ENCODE data around the gene TMEM108.

TMEM108 gene

DNA sequence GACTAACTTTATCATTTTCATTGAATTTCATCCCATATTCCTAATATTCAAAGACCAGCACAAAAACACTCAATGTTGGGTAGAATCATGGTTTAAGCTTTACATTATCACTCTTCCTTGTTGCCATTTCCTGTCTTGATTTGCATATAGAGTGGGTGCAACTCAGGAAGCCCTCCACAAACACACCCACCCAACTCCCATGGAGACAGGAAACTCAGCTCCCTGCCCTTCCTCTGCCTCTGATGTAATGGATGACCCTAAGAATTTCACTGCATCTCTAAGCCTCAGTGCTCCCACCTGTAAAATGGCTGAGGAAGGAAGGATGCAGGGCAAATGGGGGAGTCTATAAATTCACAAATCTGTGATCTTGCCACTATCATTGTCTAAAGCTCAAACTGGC is 263.5 kb downstream of the TMEM108 start:
- in situ Hi-C loops (cut with HindIII; ENCODE audit: low sequenced_read_pairs), result no loop called here

DNA sequence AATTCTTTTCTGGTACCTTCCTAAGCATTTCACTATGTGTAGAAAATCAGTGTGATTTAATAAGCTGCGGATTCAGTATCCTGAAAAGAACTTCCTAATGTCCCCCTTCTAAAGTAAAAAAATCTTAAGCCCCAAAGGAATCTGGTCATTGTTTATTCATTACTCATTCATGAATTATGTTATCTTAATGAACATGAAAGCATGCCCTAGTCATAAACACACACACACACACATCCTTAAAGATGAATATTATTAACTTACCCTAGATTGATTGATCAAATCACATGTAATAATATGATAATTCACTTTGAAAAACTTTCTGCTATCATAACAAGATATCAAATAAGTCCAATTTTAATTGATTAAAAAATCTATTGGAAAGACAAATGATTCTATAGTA is 265.2 kb downstream of the TMEM108 start:
- in situ Hi-C loops (cut with HindIII; ENCODE audit: low sequenced_read_pairs), result no loop called here

DNA sequence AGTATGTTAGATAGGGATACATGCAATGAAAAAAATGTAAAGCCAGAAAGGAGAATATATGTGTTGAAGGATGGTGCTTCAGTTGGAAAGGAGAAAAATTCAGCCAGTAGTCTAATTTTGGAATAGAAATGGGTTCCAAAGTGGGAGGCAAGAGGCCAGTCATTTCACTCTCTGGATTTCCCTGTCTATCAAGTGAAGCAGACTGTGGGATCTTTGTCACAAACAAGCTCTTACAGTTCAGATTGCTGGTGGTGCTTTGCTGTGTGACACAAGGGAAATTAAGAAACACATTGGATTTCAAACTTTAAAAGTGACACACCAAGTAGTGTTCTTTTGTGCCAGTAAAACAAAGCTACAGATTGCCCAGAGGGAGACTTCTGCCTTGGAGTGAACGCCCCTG is 279.7 kb downstream of the TMEM108 start:
- in situ Hi-C loops (cut with HindIII; ENCODE audit: low sequenced_read_pairs), result no loop called here

DNA sequence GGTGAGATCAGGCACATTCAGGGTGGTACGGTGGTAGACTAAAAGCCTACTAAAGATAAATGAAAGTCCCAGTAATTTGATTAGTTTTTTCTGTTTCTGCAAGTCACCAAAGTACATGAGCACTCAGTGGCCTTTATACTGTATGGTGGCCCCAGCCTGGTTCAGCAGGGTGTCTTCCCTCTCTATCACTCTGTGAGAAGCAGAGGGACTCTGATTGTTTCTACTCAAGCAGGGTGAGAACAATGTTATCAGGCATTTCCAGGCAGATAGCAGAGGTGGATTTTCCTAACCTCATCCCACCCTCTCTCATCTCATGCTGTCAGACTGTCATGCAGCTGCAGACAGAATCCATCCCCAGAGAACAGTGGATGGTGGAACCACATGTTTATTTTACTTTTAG is 290.2 kb downstream of the TMEM108 start:
- in situ Hi-C loops (cut with HindIII; ENCODE audit: low sequenced_read_pairs), result no loop called here

DNA sequence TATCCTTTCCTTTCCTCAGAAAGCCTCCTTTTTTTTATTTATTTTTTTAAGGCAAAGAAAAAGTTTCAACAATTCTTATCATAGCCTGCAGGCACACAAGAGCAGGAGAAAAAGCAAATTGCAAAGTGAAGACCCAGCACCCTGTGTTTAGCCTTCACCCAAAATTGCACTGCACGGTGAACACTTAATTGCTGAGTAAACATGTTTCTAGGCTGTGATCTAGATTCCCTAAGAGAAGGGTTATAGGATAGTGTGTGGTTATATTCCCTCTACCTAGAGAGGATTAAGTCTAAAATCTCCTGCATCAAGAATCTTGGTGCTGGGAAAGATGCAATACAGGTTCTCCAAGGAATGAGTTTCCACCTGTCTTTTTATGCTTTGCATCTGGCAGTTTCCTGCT is 291.4 kb downstream of the TMEM108 start:
- in situ Hi-C loops (cut with HindIII; ENCODE audit: low sequenced_read_pairs), result no loop called here

DNA sequence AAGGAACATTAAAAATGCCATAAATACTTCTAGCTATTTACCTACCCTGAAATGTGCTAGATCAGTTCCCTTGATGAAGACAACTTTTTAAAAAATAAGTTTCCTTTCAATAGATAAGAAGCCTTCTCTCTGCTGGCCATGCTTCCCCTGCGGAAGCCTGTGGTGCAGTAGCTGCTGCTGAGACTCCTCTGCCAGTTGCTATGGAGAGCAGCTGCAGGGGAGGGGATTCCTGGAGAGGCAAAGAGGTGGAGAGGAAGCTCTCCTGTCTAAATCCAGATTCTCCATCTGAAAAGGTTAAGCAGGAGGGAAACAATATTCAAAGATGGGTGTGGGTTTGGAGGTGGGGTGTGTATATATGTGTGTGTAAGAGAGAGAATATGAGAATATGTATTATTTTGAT is 291.9 kb downstream of the TMEM108 start:
- in situ Hi-C loops (cut with HindIII; ENCODE audit: low sequenced_read_pairs), result no loop called here

DNA sequence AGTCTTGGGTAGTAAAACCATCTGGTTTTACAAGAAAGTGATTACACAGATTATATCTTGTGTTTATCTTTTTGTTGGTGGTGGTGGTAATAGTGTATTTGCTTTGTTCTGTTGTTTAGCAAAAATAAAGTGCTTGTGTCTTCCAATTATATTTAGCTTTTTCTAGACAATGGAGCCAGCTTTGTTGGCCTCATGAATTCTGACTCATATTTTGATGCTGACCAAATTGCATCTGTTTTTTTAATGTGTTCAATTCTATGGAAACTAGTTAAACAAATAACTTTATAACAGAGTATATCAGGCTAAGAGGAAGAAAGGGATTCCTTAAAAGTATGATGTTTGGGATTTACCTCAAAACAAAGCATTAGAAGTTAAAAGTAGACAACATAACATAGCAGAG is 292.3 kb downstream of the TMEM108 start:
- in situ Hi-C loops (cut with HindIII; ENCODE audit: low sequenced_read_pairs), result no loop called here

DNA sequence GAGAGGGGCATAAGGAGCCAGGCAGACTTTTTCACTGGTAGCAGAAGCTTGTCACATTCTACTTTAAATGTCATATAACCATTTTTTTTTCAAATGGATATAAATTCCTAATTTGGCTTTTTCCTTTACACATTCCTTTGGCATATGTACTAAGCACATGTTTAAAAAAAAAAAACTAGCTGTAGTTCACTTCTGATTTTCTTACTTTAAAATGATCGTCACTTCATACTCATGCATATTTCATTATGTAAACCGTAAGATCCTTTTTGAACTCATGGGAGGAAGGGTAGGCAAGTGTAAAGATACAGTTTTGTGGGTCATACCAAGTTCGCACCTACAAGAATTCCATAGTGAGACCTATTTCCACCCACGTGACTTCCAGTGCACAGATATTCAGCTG is 316.5 kb downstream of the TMEM108 start:
- in situ Hi-C loops (cut with HindIII; ENCODE audit: low sequenced_read_pairs), result no loop called here

DNA sequence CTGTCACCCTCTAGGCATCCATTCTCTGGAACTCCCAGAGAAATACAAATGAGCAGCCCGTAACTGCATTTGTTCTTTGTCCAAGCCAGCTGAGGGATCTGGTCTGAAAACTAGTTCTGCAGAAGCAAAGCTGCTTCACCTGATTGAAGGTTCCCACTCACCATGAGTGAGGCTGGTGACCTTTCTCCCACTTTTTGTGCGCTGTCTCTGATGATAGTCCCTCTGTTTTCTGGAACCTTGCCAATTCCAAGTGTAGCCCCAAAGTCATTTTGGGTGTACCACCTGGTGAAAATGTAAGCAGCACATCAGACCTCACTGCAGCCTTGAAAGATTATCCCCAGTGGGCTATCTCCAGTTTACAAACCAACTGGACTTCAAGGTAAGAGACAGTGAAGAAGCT is 322.3 kb downstream of the TMEM108 start:
- in situ Hi-C loops (cut with HindIII; ENCODE audit: low sequenced_read_pairs), result no loop called here

DNA sequence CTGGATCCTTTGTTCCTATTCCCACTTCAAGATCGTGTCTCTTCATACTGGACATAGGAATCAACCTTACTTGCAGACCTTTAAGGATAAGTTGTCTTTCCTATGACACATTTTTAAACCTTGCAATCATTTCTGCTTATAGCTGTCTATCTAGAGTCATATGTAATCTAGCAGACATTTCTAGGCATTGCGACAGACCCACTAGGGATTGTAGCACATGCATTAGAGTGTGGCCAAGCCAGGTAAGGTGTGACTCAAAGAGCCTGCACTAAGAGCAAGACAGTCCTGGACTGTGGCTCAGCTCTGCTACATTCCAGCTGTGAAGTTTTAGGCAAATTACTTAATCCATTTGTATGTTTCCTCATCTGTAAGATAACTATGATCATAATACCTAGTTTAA is 322.8 kb downstream of the TMEM108 start:
- in situ Hi-C loops (cut with HindIII; ENCODE audit: low sequenced_read_pairs), result no loop called here

DNA sequence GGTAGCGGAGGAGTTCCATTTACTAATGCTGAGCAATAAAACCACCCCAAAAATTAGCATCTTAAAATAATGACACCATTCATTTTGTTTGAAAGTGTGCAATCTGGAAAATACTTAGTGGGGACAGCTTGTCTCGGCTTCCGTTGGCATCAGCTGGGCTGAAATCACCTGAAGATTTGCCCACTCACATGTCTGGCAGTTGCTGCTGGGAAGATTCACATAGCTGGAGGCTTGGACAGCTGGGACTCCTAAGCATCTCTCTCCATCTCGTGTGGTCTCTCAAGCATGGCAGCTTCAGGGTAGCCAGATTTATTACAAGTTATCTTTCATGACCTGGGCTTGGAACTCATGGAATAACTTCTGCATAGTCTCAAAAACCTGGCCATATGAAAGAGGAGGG is 323.2 kb downstream of the TMEM108 start:
- in situ Hi-C loops (cut with HindIII; ENCODE audit: low sequenced_read_pairs), result no loop called here

DNA sequence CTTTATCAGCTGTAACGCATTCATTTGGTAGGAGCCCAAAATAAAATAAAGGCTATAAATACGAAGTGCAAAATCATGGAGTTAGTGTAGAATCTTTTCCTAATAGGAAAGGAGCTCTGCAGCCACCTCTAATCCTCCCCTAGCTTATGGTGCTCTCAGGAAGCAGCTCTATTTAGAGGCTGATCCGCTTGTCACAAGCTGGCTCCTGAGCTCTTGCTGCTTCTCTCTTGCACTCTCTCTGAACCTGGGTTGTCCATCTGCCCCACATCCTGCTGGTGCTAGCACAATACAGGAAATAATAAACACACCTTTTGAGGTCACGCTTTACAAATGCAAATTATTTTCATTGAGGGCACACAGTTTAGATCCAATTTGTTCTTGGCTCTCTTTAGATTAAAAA is 324.3 kb downstream of the TMEM108 start:
- in situ Hi-C loops (cut with HindIII; ENCODE audit: low sequenced_read_pairs), result no loop called here

DNA sequence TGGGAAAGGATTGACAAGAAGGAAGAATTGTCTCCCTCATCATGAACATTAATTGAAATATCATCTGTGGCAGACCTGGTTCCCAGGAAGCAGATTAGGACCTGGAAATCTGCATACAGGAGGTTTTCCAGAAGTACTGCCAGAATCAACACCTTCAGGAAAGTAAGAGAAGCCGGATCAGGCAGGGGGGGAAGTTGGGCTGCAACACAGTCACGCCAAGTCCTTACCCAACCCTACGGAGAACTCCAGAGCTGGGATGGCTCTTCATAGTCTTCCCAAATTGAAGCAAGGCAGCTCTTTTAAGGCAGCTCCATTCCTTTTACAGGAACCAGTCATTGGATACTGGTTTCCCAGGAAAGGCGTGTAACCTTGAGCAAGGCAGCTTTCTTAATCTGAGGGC is 326.5 kb downstream of the TMEM108 start:
- in situ Hi-C loops (cut with HindIII; ENCODE audit: low sequenced_read_pairs), result no loop called here

DNA sequence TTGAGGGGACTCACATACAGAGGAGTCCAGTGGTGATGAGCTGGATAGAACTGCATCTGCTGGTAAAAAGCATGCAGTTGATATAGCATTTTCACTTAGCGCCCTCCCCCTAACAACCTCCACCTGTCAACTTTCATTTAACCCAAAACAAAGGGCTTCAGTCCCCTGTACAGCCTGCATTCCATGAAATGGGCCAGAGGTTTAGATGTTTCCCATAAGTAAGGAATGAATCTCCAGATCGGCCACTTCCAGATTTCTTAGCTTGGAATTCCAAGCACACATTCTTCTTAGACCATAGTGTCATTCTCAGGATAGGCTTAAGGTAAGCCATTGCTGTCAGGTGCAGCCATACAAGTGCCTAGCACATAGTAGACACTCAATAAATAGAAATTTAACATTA is 328.7 kb downstream of the TMEM108 start:
- in situ Hi-C loops (cut with HindIII; ENCODE audit: low sequenced_read_pairs), result no loop called here

DNA sequence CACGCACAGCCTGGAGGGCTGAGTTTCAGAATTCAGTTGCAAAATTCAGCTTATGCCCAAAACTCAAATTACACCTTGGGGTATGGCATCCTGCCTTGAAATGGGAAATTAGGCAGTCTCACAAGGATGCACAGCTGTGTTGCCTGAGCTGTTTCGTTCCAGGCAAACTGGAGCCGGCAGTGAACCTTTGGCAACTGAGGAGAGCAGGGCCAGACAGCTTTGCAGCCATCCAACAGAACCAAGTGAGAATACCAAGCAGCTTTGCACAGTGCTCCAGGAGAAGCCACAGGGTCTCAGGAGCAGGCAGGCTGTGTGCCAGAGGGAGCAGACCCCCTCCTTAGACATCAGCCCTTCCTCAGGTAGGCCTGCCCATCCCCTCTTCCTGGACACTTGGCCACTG is 329.2 kb downstream of the TMEM108 start:
- in situ Hi-C loops (cut with HindIII; ENCODE audit: low sequenced_read_pairs), result no loop called here

DNA sequence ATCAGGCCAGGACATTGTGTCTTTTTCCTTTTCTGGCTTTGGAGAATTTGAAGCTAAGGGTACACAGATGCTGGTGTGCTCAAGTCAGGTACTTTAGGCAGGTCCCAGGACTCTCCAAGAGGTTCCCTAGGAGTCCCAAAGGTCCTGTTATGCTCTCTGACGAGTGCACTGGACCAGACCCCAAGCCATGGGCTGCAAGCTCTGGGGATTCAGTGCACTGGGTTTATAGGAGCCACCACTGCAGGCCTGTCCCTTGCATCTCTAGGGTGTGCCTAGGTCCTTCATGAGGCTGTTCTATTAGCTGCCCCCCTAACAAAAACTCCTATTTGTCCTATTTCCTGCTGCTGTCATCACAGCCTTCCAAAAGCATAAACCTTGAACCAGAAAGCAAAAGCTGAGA is 329.8 kb downstream of the TMEM108 start:
- in situ Hi-C loops (cut with HindIII; ENCODE audit: low sequenced_read_pairs), result no loop called here

DNA sequence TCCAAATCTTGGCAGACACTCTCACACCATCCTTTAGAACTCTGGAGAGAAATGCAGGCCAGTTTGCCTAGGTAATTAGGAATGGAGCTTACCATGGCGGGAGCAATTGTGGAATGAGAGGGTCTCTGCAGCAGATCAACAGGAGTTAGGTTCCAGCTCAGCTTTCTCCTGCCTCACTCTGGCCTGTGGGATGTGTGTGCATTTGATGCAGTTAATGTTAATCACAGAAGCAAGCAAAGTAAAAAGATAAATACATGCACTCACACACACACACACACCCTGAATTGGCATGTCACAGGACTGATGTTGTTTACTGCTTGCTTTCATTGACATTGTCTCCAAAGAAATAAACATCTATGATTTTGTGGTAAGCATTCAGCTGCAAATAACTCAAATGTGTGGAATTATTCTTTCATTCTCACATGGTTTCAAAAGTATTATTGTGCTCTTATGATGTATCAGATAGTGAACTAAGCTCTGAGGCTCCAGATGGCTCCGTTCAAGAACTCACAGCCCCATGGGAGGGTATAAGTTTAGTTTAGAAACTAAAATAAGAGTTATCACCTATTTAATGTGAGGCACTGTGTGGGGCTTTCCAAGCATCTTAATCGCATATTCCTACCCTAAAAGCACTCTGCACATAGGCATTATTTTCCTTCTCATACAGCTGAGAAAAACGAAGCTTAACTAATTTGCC is 330.3 kb downstream of the TMEM108 start:
- in situ Hi-C loops (cut with HindIII; ENCODE audit: low sequenced_read_pairs), result no loop called here

DNA sequence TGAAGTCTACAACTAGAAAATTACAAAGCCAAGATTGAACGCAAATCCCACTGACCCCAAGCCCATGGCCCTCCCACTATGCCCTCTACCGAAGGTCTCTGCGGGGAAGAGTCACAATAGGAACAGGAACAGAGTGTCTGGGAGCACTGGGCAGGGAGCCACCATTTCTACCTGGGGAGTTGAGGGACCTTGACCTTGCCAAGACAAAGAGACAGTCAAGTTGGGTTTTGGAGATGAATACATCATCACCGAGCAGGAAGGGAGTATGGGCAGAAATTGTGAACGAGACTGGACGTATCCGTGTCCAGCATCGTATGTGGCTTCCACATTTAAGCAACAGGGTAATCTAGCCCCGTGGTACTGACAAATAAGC is 330.9 kb downstream of the TMEM108 start:
- in situ Hi-C loops (cut with HindIII; ENCODE audit: low sequenced_read_pairs), result no loop called here

DNA sequence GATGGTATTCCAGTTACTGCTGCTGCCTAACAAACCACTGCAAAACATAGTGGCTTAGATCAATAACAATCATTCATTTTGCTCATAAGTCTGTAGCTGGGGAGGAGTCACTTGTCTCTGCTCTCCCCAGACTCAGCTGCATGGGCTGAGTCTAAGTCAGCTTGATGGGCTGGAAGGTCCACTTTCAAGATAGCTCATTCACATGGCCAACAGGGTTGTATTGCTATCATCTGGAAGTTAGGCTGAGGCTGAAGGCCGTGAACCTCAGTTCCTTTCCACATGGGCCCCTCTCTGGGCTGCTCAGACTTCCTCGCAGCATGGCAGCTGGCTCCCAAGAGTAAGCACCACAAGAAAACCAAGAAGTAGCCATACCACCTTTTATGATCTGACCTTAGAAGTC is 333.0 kb downstream of the TMEM108 start:
- in situ Hi-C loops (cut with HindIII; ENCODE audit: low sequenced_read_pairs), result no loop called here

DNA sequence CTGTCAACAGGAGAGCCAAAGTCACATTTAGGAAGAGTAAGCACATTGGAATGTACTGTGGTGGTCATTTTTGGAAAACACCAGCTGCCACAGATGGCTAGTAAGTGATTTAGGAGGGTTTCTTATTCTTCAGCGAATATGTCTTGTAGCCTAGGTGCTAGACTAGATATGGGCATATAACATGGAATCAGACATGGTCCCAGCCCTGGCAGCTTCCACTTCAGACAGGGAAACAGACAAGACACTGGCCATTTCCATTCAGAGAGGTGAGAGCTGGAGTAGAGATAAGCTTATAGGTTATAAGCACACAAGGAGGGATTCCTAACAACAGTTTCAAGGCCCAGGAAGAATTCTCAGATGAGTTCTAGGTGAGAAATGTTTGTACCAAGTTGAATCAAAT is 333.5 kb downstream of the TMEM108 start:
- in situ Hi-C loops (cut with HindIII; ENCODE audit: low sequenced_read_pairs), result no loop called here

DNA sequence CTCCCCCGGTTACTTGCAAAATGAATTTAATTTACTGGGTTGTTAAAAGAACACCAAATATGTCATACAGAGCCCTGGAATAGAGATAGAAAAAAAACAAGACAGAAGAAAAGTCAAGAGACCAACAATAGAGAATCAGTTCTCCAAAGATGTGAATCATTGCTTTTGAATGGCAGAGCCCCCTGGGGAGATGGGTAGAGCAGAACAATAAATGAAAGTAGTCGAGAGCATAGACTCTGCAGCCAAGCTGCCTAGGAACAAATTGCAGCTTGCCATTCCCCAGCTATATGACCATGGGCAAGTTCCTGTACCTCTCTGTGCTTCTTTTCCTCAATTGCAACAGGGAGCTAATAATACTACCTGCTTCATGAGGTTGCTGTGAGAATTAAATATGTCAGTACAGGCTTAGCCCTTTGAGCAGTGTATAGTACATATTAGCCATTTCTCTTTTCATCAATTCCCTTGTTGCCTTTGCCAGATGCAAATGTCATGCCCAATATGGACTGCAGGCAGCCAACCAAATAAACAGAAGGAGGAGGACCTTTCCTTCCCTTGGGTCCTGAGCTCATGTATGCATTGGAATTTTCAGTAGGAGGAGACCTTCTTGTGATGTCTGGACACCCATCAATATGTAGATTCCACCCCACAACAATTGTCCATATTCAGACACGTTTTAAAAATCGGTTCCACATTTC is 336.7 kb downstream of the TMEM108 start:
- in situ Hi-C loops (cut with HindIII; ENCODE audit: low sequenced_read_pairs), result no loop called here

DNA sequence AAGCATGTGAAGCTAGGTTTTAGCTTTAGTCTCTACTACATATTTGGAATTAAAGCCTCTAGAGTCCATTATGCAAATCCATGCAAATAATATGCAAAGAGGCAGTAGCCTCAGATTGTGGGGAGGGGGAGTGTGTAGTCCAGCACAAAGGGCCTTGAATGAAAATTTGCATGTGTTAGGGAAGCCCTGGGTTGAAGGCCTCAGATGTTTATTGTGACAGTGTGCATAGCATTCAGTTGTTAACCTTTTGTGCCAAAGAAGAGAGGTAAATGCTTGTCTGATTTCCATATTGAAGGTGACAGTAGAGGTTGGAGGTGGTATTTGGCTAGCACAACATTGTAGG is 337.2 kb downstream of the TMEM108 start:
- in situ Hi-C loops (cut with HindIII; ENCODE audit: low sequenced_read_pairs), result no loop called here

DNA sequence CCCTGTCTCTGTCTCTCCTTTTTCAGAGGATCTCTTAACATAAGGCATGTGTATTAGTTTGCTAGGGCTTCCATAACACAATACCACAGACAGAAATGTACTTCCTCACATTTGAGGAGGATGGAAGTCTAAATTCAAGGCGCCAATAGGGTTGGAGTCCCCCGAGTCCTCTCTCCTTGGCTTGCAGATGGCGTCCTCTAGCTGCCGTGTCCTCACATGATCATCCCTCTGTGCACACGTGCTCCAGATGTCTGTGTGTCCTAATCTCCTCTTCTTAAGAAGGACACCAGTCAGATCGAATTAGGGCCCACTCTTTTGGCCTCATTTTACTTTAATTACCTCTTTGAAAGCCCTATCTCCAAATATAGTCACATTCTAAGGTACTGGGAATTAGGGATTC is 338.6 kb downstream of the TMEM108 start:
- in situ Hi-C loops (cut with HindIII; ENCODE audit: low sequenced_read_pairs), result no loop called here

Measured in DLD1 (cell line).